Measurements from ENCODE around the gene NUDCD3. TPM values are rescaled to one million over a fixed set of nuclear protein-coding genes. Genes with fewer than 3 reads are reported as not detected.

Gene NUDCD3
- total RNA-seq, 4 donors from 2014 or later: 53.3 to 87.9 (median 73.2) TPM

GRCh38 chr7:44408596-44408995, 81.9 kb downstream of the NUDCD3 start:
- WGBS, 2 donors: 69 to 74% methylated on average over 3 of the region's 3 CpGs
- DNase-seq (ENCODE audit: low spot score in 2 of 2): peak in 1 of 2 donors; percentile 8
- intact Hi-C loops (cut with DNase I; ENCODE audit: low total_unique reads): no loop called here
- no peak overlapping the region for H3K4me3 ChIP-seq (ENCODE audit: low read depth, poor library complexity, severe bottlenecking)
- TF ChIP-seq CTCF (IDR thresholded peaks at IDR 0.05) (no peak), POLR2A (IDR thresholded peaks at IDR 0.05) (no peak)

GRCh38 chr7:44403775-44404174, 86.7 kb downstream of the NUDCD3 start:
- TF ChIP-seq POLR2A (IDR thresholded peaks at IDR 0.05) (no peak), CTCF (IDR thresholded peaks at IDR 0.05) (no peak)
- 85 to 92% methylated on average over 2 of the region's 2 CpGs for WGBS, 2 donors
- H3K4me3 ChIP-seq (ENCODE audit: low read depth, poor library complexity, severe bottlenecking): no peak overlapping the region
- intact Hi-C loops (cut with DNase I; ENCODE audit: low total_unique reads): no loop called here
- DNase-seq (ENCODE audit: low spot score in 2 of 2): peak in 1 of 2 donors; percentile 67

DNA sequence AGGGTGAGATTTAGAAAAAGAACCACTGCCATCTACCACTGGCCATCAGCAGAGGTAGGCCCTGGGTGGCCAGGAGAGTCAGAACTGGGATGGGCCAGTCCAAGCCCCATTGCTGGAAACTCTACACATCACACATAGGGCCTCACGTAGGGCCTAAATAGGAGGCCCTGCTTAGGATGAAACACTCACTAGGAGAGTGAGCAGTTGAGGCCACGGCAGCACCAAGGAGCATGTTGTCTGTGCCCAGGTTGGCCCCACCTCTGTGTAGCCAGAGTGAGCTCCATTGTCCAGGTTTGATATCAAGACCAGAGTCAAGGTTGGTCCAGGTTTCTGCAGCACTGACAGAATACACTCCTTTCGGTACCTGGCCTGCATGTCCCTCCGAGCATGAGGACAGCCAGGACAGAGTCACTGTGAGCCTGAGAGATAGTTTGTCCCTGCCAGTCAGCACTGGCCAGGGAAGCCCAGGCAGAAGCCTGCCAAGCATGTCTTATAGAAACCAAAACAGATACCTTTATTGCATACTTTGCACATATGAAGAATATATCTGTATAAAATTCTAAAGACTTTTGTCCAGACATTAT, 87.2 kb downstream of the NUDCD3 start:
- no peak overlapping the region for H3K4me3 ChIP-seq (ENCODE audit: low read depth, poor library complexity, severe bottlenecking)
- intact Hi-C loops (cut with DNase I; ENCODE audit: low total_unique reads): no loop called here
- no peak for TF ChIP-seq CTCF (IDR thresholded peaks at IDR 0.05)
- TF ChIP-seq POLR2A (IDR thresholded peaks at IDR 0.05): no peak
- WGBS, 2 donors: 100% methylated on average over 3 to 4 of the region's 4 CpGs
- DNase-seq (ENCODE audit: low spot score in 2 of 2): peak in 1 of 2 donors; percentile 53

GRCh38 chr7:44402401-44403060, 87.9 kb downstream of the NUDCD3 start:
- DNase-seq (ENCODE audit: low spot score in 2 of 2): peak in 1 of 2 donors; percentile 56
- H3K4me3 ChIP-seq (ENCODE audit: low read depth, poor library complexity, severe bottlenecking): no peak overlapping the region
- no peak for TF ChIP-seq CTCF (IDR thresholded peaks at IDR 0.05)
- no peak for TF ChIP-seq POLR2A (IDR thresholded peaks at IDR 0.05)
- WGBS, 2 donors: 94 to 97% methylated on average over 11 to 14 of the region's 14 CpGs
- intact Hi-C loops (cut with DNase I; ENCODE audit: low total_unique reads): no loop called here

DNA sequence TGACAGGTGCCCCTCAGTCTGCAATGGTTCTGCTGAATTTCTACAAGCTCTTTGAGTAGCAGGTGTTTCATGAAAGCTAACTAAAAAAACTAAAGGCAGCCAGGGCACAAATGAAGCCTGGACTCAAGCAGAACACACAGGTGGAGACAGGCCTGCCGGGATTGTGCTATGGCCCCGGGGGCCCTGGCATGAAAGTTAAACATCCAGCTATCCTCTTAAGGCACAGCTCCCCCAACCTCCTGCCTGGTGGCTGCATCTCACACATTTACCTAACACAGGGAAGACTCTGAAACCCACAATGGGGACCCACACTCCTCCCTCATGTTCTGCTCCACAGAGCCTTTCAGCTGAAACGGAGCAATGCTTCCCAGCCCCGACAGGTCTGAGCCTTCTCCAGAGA, 88.8 kb downstream of the NUDCD3 start:
- TF ChIP-seq CTCF (IDR thresholded peaks at IDR 0.05): no peak
- TF ChIP-seq POLR2A (IDR thresholded peaks at IDR 0.05): no peak
- no peak overlapping the region for H3K4me3 ChIP-seq (ENCODE audit: low read depth, poor library complexity, severe bottlenecking)
- 65 to 85% methylated on average over 4 of the region's 4 CpGs for WGBS, 2 donors
- DNase-seq (ENCODE audit: low spot score in 2 of 2): peak in 1 of 2 donors; percentile 60
- intact Hi-C loops (cut with DNase I; ENCODE audit: low total_unique reads): no loop called here
